ENCODE results near the gene MTURN.

DNA sequence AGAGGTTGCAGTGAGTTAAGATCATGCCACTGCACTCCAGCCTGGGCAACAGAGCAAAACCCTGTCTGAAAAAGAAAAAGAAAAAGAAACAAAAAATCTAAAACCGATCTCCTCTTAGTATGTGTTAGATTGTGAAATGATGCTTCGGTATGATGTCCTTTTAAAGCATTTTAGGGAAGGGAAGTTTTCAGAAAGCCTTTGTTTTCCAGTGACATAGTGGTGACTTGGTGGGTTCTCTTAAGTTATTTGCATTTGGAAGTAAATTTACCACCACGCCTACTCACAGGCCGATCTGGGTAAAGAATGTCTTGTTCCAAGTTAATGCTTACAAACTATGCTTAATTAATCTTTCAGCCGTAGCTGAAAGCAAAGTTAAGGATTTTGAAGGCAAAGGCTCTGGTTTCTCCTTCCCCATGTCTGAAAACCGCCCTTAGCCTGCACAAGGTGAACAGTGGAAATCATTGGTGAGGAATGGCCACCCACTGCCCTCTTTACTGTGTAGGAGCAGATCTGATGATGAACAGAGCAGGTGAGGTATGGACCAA, 10.7 kb downstream of the MTURN start:
- TF ChIP-seq, protein P1, sequence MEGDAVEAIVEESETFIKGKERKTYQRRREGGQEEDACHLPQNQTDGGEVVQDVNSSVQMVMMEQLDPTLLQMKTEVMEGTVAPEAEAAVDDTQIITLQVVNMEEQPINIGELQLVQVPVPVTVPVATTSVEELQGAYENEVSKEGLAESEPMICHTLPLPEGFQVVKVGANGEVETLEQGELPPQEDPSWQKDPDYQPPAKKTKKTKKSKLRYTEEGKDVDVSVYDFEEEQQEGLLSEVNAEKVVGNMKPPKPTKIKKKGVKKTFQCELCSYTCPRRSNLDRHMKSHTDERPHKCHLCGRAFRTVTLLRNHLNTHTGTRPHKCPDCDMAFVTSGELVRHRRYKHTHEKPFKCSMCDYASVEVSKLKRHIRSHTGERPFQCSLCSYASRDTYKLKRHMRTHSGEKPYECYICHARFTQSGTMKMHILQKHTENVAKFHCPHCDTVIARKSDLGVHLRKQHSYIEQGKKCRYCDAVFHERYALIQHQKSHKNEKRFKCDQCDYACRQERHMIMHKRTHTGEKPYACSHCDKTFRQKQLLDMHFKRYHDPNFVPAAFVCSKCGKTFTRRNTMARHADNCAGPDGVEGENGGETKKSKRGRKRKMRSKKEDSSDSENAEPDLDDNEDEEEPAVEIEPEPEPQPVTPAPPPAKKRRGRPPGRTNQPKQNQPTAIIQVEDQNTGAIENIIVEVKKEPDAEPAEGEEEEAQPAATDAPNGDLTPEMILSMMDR (IDR thresholded peaks at IDR 0.05), result no peak
- TF ChIP-seq EZH2 (IDR thresholded peaks at IDR 0.05), result no peak

Measured in neural progenitor cell (in vitro differentiated cells).